ENCODE data around the gene TMEM266.

The TMEM266 gene

GRCh38 chr15:76078285-76078877, 18.6 kb downstream of the TMEM266 start:
- no peaks in the 10 kb centered on the region for H3K4me1 Mint-ChIP-seq (ENCODE audit: low read depth in 2 of 2)
- ATAC-seq (replicated peaks), result no peak
- peaks cover 13 to 25% of the 10 kb centered on the region in 2 donors for H3K27me3 Mint-ChIP-seq
- DNase-seq, result no peak
- H3K27ac Mint-ChIP-seq, result no peak overlapping the region
- H3K4me3 Mint-ChIP-seq, result no peak overlapping the region
- H3K9me3 Mint-ChIP-seq, result no peaks in the 10 kb centered on the region
- H3K36me3 Mint-ChIP-seq (ENCODE audit: insufficient read depth), result no peaks in the 10 kb centered on the region

- peaks cover 47 to 67% of the 10 kb centered on the region in 2 donors for H3K27me3 Mint-ChIP-seq
- no peak overlapping the region for H3K4me3 Mint-ChIP-seq
- DNase-seq (no peak), ATAC-seq (replicated peaks) (no peak)
- H3K9me3 Mint-ChIP-seq, result no peaks in the 10 kb centered on the region
- no peaks in the 10 kb centered on the region for H3K4me1 Mint-ChIP-seq (ENCODE audit: low read depth in 2 of 2)
- no peak overlapping the region for H3K27ac Mint-ChIP-seq
- H3K36me3 Mint-ChIP-seq (ENCODE audit: insufficient read depth), result no peaks in the 10 kb centered on the region
Observed at GRCh38 chr15:76084256-76084655, 24.5 kb downstream of the TMEM266 start.

- no peaks in the 10 kb centered on the region for H3K36me3 Mint-ChIP-seq (ENCODE audit: insufficient read depth)
- H3K9me3 Mint-ChIP-seq, result no peaks in the 10 kb centered on the region
- no peak for DNase-seq
- H3K27ac Mint-ChIP-seq, result no peak overlapping the region
- no peaks in the 10 kb centered on the region for H3K4me1 Mint-ChIP-seq (ENCODE audit: low read depth in 2 of 2)
- no peak overlapping the region for H3K4me3 Mint-ChIP-seq
- no peak for ATAC-seq (replicated peaks)
- H3K27me3 Mint-ChIP-seq, result peaks cover 96 to 100% of the 10 kb centered on the region in 2 donors
Observed at GRCh38 chr15:76098685-76099084, 38.9 kb downstream of the TMEM266 start.

- H3K4me3 Mint-ChIP-seq, result no peak overlapping the region
- H3K36me3 Mint-ChIP-seq (ENCODE audit: insufficient read depth), result no peaks in the 10 kb centered on the region
- ATAC-seq (replicated peaks), result no peak
- H3K9me3 Mint-ChIP-seq, result no peaks in the 10 kb centered on the region
- no peak for DNase-seq
- H3K27ac Mint-ChIP-seq, result no peak overlapping the region
- H3K4me1 Mint-ChIP-seq (ENCODE audit: low read depth in 2 of 2), result no peaks in the 10 kb centered on the region
- peaks cover 93 to 98% of the 10 kb centered on the region in 2 donors for H3K27me3 Mint-ChIP-seq
Observed at GRCh38 chr15:76099388-76099787, 39.6 kb downstream of the TMEM266 start.

GRCh38 chr15:76100361-76100760, 40.6 kb downstream of the TMEM266 start:
- Mint-ChIP-seq H3K4me1 (ENCODE audit: low read depth in 2 of 2) (no peaks in the 10 kb centered on the region), H3K27ac (no peak overlapping the region), H3K9me3 (no peaks in the 10 kb centered on the region), H3K36me3 (ENCODE audit: insufficient read depth) (no peaks in the 10 kb centered on the region), H3K4me3 (no peak overlapping the region), H3K27me3 (peaks cover 87 to 98% of the 10 kb centered on the region in 2 donors)
- no peak for ATAC-seq (replicated peaks)
- DNase-seq, result no peak

- ATAC-seq (replicated peaks), result no peak
Observed at GRCh38 chr15:76101655-76102054, 41.9 kb downstream of the TMEM266 start.

GRCh38 chr15:76105391-76105790, 45.6 kb downstream of the TMEM266 start:
- H3K9me3 Mint-ChIP-seq, result no peaks in the 10 kb centered on the region
- no peak for DNase-seq
- no peak overlapping the region for H3K27ac Mint-ChIP-seq
- peaks cover 39 to 81% of the 10 kb centered on the region in 2 donors for H3K27me3 Mint-ChIP-seq
- H3K4me3 Mint-ChIP-seq, result no peak overlapping the region
- H3K4me1 Mint-ChIP-seq (ENCODE audit: low read depth in 2 of 2), result no peaks in the 10 kb centered on the region
- no peak for ATAC-seq (replicated peaks)
- no peaks in the 10 kb centered on the region for H3K36me3 Mint-ChIP-seq (ENCODE audit: insufficient read depth)

More at GRCh38 chr15:76101655-76102054, 41.9 kb downstream of the TMEM266 start:
- no peak overlapping the region for H3K4me3 Mint-ChIP-seq
- no peaks in the 10 kb centered on the region for H3K9me3 Mint-ChIP-seq
- peaks cover 74 to 93% of the 10 kb centered on the region in 2 donors for H3K27me3 Mint-ChIP-seq
- no peaks in the 10 kb centered on the region for H3K36me3 Mint-ChIP-seq (ENCODE audit: insufficient read depth)
- H3K4me1 Mint-ChIP-seq (ENCODE audit: low read depth in 2 of 2), result no peaks in the 10 kb centered on the region
- no peak overlapping the region for H3K27ac Mint-ChIP-seq
- DNase-seq, result no peak

GRCh38 chr15:76105911-76106310, 46.1 kb downstream of the TMEM266 start:
- no peaks in the 10 kb centered on the region for H3K4me1 Mint-ChIP-seq (ENCODE audit: low read depth in 2 of 2)
- no peak overlapping the region for H3K4me3 Mint-ChIP-seq
- H3K9me3 Mint-ChIP-seq, result no peaks in the 10 kb centered on the region
- peaks cover 37 to 81% of the 10 kb centered on the region in 2 donors for H3K27me3 Mint-ChIP-seq
- no peak for DNase-seq
- ATAC-seq (replicated peaks), result no peak
- H3K36me3 Mint-ChIP-seq (ENCODE audit: insufficient read depth), result no peaks in the 10 kb centered on the region
- no peak overlapping the region for H3K27ac Mint-ChIP-seq

- H3K36me3 Mint-ChIP-seq (ENCODE audit: insufficient read depth), result no peaks in the 10 kb centered on the region
- H3K27ac Mint-ChIP-seq, result no peak overlapping the region
- DNase-seq, result no peak
Observed at GRCh38 chr15:76107169-76107568, 47.4 kb downstream of the TMEM266 start.

GRCh38 chr15:76108021-76108723, 48.4 kb downstream of the TMEM266 start:
- H3K27ac Mint-ChIP-seq, result no peak overlapping the region
- H3K4me1 Mint-ChIP-seq (ENCODE audit: low read depth in 2 of 2), result no peaks in the 10 kb centered on the region
- ATAC-seq (replicated peaks) (no peak), DNase-seq (no peak)
- no peaks in the 10 kb centered on the region for H3K9me3 Mint-ChIP-seq
- H3K27me3 Mint-ChIP-seq, result peaks cover 22 to 76% of the 10 kb centered on the region in 2 donors
- H3K4me3 Mint-ChIP-seq, result no peak overlapping the region
- no peaks in the 10 kb centered on the region for H3K36me3 Mint-ChIP-seq (ENCODE audit: insufficient read depth)

More at GRCh38 chr15:76107169-76107568, 47.4 kb downstream of the TMEM266 start:
- no peaks in the 10 kb centered on the region for H3K9me3 Mint-ChIP-seq
- no peaks in the 10 kb centered on the region for H3K4me1 Mint-ChIP-seq (ENCODE audit: low read depth in 2 of 2)
- peaks cover 32 to 79% of the 10 kb centered on the region in 2 donors for H3K27me3 Mint-ChIP-seq
- no peak for ATAC-seq (replicated peaks)
- no peak overlapping the region for H3K4me3 Mint-ChIP-seq

GRCh38 chr15:76109046-76109445, 49.3 kb downstream of the TMEM266 start:
- H3K27me3 Mint-ChIP-seq, result peaks cover 18 to 70% of the 10 kb centered on the region in 2 donors

GRCh38 chr15:76114561-76114960, 54.8 kb downstream of the TMEM266 start:
- Mint-ChIP-seq H3K27ac (no peak overlapping the region), H3K36me3 (ENCODE audit: insufficient read depth) (no peaks in the 10 kb centered on the region), H3K4me1 (ENCODE audit: low read depth in 2 of 2) (no peaks in the 10 kb centered on the region), H3K4me3 (no peak overlapping the region), H3K27me3 (peaks cover 40 to 68% of the 10 kb centered on the region in 2 donors), H3K9me3 (no peaks in the 10 kb centered on the region)
- ATAC-seq (replicated peaks), result no peak
- no peak for DNase-seq

More at GRCh38 chr15:76109046-76109445, 49.3 kb downstream of the TMEM266 start:
- no peak for ATAC-seq (replicated peaks)
- Mint-ChIP-seq H3K36me3 (ENCODE audit: insufficient read depth) (no peaks in the 10 kb centered on the region), H3K9me3 (no peaks in the 10 kb centered on the region), H3K4me1 (ENCODE audit: low read depth in 2 of 2) (no peaks in the 10 kb centered on the region), H3K27ac (no peak overlapping the region), H3K4me3 (no peak overlapping the region)
- DNase-seq, result no peak

- Mint-ChIP-seq H3K36me3 (ENCODE audit: insufficient read depth) (no peaks in the 10 kb centered on the region), H3K9me3 (no peaks in the 10 kb centered on the region), H3K27ac (no peak overlapping the region), H3K4me1 (ENCODE audit: low read depth in 2 of 2) (no peaks in the 10 kb centered on the region), H3K27me3 (peaks cover 34 to 55% of the 10 kb centered on the region in 2 donors), H3K4me3 (no peak overlapping the region)
- DNase-seq (no peak), ATAC-seq (replicated peaks) (no peak)
Observed at GRCh38 chr15:76116138-76116885, 56.5 kb downstream of the TMEM266 start.
